Liver (tissue), 3 donors: ENCODE results near the gene CRYBA2.

Experiments used
- FOXA1 ChIP-seq: IDR thresholded peaks from 2 replicates; pipeline ENCODE4 v1.6.1; 2016; ENCODE audit warnings: antibody characterized with exemption
- GABPA ChIP-seq, 2 donors: IDR thresholded peaks in 1 of 2; conservative IDR thresholded peaks in 1 of 2; 2 replicates each; pipeline ENCODE4 v1.6.1; 2016; ENCODE audit warnings: antibody characterized with exemption in 2 of 2, mild to moderate bottlenecking in 1 of 2, moderate library complexity in 1 of 2
- JUND ChIP-seq, 2 donors: IDR thresholded peaks; 2 replicates each; pipeline ENCODE4 v1.6.1; 2016; ENCODE audit warnings: antibody characterized with exemption in 2 of 2
- TAF1 ChIP-seq: conservative IDR thresholded peaks from 2 replicates; pipeline ENCODE4 v1.6.1; 2016; ENCODE audit warnings: antibody characterized with exemption, mild to moderate bottlenecking
- TF ChIP-seq, protein P1 (sequence below): fragments of 150-350 bp; IDR thresholded peaks from 2 replicates; pipeline ENCODE4 v1.5.1; 2017; ENCODE audit warnings: improper control_type of control experiment, low read depth, low read length; ENCODE audit not compliant: missing input control
- TF ChIP-seq, protein P2 (sequence below): IDR thresholded peaks from 2 replicates; pipeline ENCODE4 v1.6.1; 2016; ENCODE audit warnings: antibody characterized with exemption, mild to moderate bottlenecking
- donor health status: healthy.
- donor health status: healthy.

DNA sequence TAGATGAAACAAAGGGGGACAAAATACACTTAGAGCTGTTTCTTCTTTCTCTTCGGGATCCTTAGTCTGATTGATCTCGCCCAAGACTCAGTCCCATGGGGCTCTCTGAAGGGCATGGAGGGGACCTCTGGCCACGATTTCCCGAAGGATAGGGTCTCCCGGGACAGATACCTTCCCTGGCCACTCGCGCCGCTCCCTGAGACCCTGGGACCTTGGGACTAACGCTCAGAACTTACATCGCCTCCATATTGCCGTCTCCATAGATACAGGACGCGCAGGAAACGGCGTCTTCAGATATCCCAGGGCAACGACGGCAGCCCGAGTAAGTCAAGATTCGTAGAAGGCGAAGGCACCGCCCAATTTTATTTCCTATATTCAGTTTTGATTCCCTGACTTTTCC, 48.0 kb upstream of the CRYBA2 start, which contains the start of gene CFAP65:
- TF ChIP-seq, protein P1, sequence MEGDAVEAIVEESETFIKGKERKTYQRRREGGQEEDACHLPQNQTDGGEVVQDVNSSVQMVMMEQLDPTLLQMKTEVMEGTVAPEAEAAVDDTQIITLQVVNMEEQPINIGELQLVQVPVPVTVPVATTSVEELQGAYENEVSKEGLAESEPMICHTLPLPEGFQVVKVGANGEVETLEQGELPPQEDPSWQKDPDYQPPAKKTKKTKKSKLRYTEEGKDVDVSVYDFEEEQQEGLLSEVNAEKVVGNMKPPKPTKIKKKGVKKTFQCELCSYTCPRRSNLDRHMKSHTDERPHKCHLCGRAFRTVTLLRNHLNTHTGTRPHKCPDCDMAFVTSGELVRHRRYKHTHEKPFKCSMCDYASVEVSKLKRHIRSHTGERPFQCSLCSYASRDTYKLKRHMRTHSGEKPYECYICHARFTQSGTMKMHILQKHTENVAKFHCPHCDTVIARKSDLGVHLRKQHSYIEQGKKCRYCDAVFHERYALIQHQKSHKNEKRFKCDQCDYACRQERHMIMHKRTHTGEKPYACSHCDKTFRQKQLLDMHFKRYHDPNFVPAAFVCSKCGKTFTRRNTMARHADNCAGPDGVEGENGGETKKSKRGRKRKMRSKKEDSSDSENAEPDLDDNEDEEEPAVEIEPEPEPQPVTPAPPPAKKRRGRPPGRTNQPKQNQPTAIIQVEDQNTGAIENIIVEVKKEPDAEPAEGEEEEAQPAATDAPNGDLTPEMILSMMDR = no peak
- TF ChIP-seq JUND (IDR thresholded peaks at IDR 0.05) (no peak), FOXA1 (no peak), TAF1 (no peak), GABPA (IDR thresholded peaks at IDR 0.05 in 1 of 2, conservative IDR thresholded peaks at IDR 0.05 in 1 of 2) (no peak)
- TF ChIP-seq, protein P2, sequence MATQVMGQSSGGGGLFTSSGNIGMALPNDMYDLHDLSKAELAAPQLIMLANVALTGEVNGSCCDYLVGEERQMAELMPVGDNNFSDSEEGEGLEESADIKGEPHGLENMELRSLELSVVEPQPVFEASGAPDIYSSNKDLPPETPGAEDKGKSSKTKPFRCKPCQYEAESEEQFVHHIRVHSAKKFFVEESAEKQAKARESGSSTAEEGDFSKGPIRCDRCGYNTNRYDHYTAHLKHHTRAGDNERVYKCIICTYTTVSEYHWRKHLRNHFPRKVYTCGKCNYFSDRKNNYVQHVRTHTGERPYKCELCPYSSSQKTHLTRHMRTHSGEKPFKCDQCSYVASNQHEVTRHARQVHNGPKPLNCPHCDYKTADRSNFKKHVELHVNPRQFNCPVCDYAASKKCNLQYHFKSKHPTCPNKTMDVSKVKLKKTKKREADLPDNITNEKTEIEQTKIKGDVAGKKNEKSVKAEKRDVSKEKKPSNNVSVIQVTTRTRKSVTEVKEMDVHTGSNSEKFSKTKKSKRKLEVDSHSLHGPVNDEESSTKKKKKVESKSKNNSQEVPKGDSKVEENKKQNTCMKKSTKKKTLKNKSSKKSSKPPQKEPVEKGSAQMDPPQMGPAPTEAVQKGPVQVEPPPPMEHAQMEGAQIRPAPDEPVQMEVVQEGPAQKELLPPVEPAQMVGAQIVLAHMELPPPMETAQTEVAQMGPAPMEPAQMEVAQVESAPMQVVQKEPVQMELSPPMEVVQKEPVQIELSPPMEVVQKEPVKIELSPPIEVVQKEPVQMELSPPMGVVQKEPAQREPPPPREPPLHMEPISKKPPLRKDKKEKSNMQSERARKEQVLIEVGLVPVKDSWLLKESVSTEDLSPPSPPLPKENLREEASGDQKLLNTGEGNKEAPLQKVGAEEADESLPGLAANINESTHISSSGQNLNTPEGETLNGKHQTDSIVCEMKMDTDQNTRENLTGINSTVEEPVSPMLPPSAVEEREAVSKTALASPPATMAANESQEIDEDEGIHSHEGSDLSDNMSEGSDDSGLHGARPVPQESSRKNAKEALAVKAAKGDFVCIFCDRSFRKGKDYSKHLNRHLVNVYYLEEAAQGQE = no peak
